ENCODE measurements around the gene DDX1. TPM values are rescaled to one million over a fixed set of nuclear protein-coding genes. Genes with fewer than 3 reads are reported as not detected.

DDX1 gene
- total RNA-seq, 4 donors from 2014 or later = 63.0 to 85.6 (median 75.2) TPM

GRCh38 chr2:15665067-15665942 lies 73.6 kb downstream of the DDX1 start:
- intact Hi-C loops (cut with DNase I) = no loop called here
- TF ChIP-seq POLR2A (IDR thresholded peaks at IDR 0.05) = no peak
- no peak for TF ChIP-seq CTCF (IDR thresholded peaks at IDR 0.05)
- H3K27me3 ChIP-seq = no peaks in the 10 kb centered on the region
- H3K9me3 ChIP-seq = no peaks in the 10 kb centered on the region
- H3K4me3 ChIP-seq (replicated peaks in 1 of 3) = no peak overlapping the region
- no peak overlapping the region for H3K27ac ChIP-seq
- peaks cover 4 to 20% of the 10 kb centered on the region in 2 donors for H3K4me1 ChIP-seq
- WGBS, 2 donors = 87 to 93% methylated on average over 17 to 19 of the region's 22 CpGs
- DNase-seq = no peak
- no peaks in the 10 kb centered on the region for H3K36me3 ChIP-seq

GRCh38 chr2:15665943-15666460 lies 74.3 kb downstream of the DDX1 start:
- TF ChIP-seq CTCF (IDR thresholded peaks at IDR 0.05) (no peak), POLR2A (IDR thresholded peaks at IDR 0.05) (no peak)
- H3K9me3 ChIP-seq = no peaks in the 10 kb centered on the region
- H3K36me3 ChIP-seq = no peaks in the 10 kb centered on the region
- H3K4me3 ChIP-seq (replicated peaks in 1 of 3) = no peak overlapping the region
- WGBS, 2 donors = 95 to 99% methylated on average over 9 of the region's 9 CpGs
- H3K27ac ChIP-seq = no peak overlapping the region
- H3K4me1 ChIP-seq = peaks cover 4 to 20% of the 10 kb centered on the region in 2 donors
- no peak for DNase-seq
- intact Hi-C loops (cut with DNase I) = no loop called here
- no peaks in the 10 kb centered on the region for H3K27me3 ChIP-seq

GRCh38 chr2:15666861-15667808 lies 75.5 kb downstream of the DDX1 start:
- Histone ChIP-seq H3K9me3 (no peaks in the 10 kb centered on the region), H3K36me3 (no peaks in the 10 kb centered on the region), H3K27me3 (no peaks in the 10 kb centered on the region), H3K27ac (no peak overlapping the region), H3K4me3 (replicated peaks in 1 of 3) (no peak overlapping the region), H3K4me1 (peaks cover 4 to 20% of the 10 kb centered on the region in 2 donors)
- WGBS, 2 donors = 46% methylated on average over 15 to 16 of the region's 16 CpGs
- DNase-seq = peak; percentile 80 to 82
- TF ChIP-seq CTCF (IDR thresholded peaks at IDR 0.05) (no peak), POLR2A (IDR thresholded peaks at IDR 0.05) (no peak)
- intact Hi-C loops (cut with DNase I) = no loop called here

- Histone ChIP-seq H3K27me3 (no peaks in the 10 kb centered on the region), H3K9me3 (no peaks in the 10 kb centered on the region), H3K4me1 (peaks cover 5 to 21% of the 10 kb centered on the region in 2 donors), H3K27ac (peak overlapping the region in 2 of 3 donors; percentile 28 to 53), H3K4me3 (replicated peaks in 1 of 3) (no peak overlapping the region), H3K36me3 (no peaks in the 10 kb centered on the region)
- intact Hi-C loops (cut with DNase I) = no loop called here
- 87 to 88% methylated on average over 4 of the region's 4 CpGs for WGBS, 2 donors
- TF ChIP-seq POLR2A (IDR thresholded peaks at IDR 0.05) (no peak), CTCF (IDR thresholded peaks at IDR 0.05) (no peak)
- DNase-seq = no peak
These were observed 76.3 kb downstream of the DDX1 start for GRCh38 chr2:15667809-15668556.
